SK-N-SH treated with all-trans-retinoic acid at 6 μM for 48 hours (cell line): Measurements from ENCODE around the gene TYRP1.
A peak's percentile ranks its signal among the peaks of the same experiment; 100 is the strongest.

Experiments
- ATAC-seq: fragments of 200-7000 bp; cut with Tn5 transposase; 3 replicates; pipeline ENCODE4 v1.9.1; 2020; ENCODE audit warnings: mild to moderate bottlenecking, moderate library complexity
- ARNTL ChIP-seq: fragments of 450-650 bp; formaldehyde crosslinking; IDR thresholded peaks from 2 replicates; pipeline ENCODE4 v1.5.0; 2020; ENCODE audit warnings: low read depth, mild to moderate bottlenecking, moderate library complexity, borderline replicate concordance
- BACH2 ChIP-seq: fragments of 250-450 bp; sonication (Bioruptor Pico); IDR thresholded peaks from 2 replicates; pipeline ENCODE4 v1.9.0; 2021; ENCODE audit warnings: mild to moderate bottlenecking, borderline replicate concordance
- CREB5 ChIP-seq: fragments of 250-450 bp; sonication (Bioruptor Pico); IDR thresholded peaks from 2 replicates; pipeline ENCODE4 v1.5.1; 2020; ENCODE audit warnings: low read depth, mild to moderate bottlenecking, moderate library complexity
- CSDC2 ChIP-seq: fragments of 250-450 bp; sonication (Bioruptor Pico); IDR thresholded peaks from 2 replicates; pipeline ENCODE4 v1.5.0; 2020; ENCODE audit warnings: mild to moderate bottlenecking, moderate library complexity
- ESRRG ChIP-seq: fragments of 250-450 bp; sonication (Bioruptor Pico); IDR thresholded peaks from 2 replicates; pipeline ENCODE4 v1.6.1; 2021; ENCODE audit warnings: mild to moderate bottlenecking
- GLIS3 ChIP-seq: fragments of 250-450 bp; sonication (Bioruptor Pico); IDR thresholded peaks from 2 replicates; pipeline ENCODE4 v1.5.0; 2020; ENCODE audit warnings: mild to moderate bottlenecking, moderate library complexity
- ISL1 ChIP-seq: fragments of 250-450 bp; sonication (Bioruptor Pico); IDR thresholded peaks from 2 replicates; pipeline ENCODE4 v2.1.2; 2022; ENCODE audit warnings: mild to moderate bottlenecking, moderate library complexity
- PATZ1 ChIP-seq: fragments of 250-450 bp; sonication (Bioruptor Pico); IDR thresholded peaks from 2 replicates; pipeline ENCODE4 v1.8.0; 2020; ENCODE audit warnings: mild to moderate bottlenecking, moderate library complexity, borderline replicate concordance
- POU6F1 ChIP-seq: fragments of 250-450 bp; sonication (Bioruptor Pico); IDR thresholded peaks from 2 replicates; pipeline ENCODE4 v1.8.0; 2021; ENCODE audit warnings: low read depth, mild to moderate bottlenecking, moderate library complexity, borderline replicate concordance
- PPARA ChIP-seq: fragments of 250-450 bp; sonication (Bioruptor Pico); IDR thresholded peaks from 2 replicates; pipeline ENCODE4 v1.5.0; 2020; ENCODE audit warnings: mild to moderate bottlenecking, borderline replicate concordance
- RARB ChIP-seq: fragments of 250-450 bp; sonication (Bioruptor Pico); IDR thresholded peaks from 2 replicates; pipeline ENCODE4 v1.8.0; 2021; ENCODE audit warnings: mild to moderate bottlenecking, moderate library complexity
- SNAI2 ChIP-seq: fragments of 250-450 bp; sonication (Bioruptor Pico); IDR thresholded peaks from 2 replicates; pipeline ENCODE4 v1.5.0; 2020; ENCODE audit warnings: mild to moderate bottlenecking, moderate library complexity
- TCF4 ChIP-seq: fragments of 250-450 bp; sonication (Bioruptor Pico); IDR thresholded peaks from 2 replicates; pipeline ENCODE4 v1.8.0; 2021; ENCODE audit warnings: mild to moderate bottlenecking, moderate library complexity, borderline replicate concordance
- TOX ChIP-seq: fragments of 250-450 bp; sonication (Bioruptor Pico); IDR thresholded peaks from 2 replicates; pipeline ENCODE4 v1.8.0; 2021; ENCODE audit warnings: mild to moderate bottlenecking, moderate library complexity, borderline replicate concordance
- TSHZ2 ChIP-seq: fragments of 250-450 bp; sonication (Bioruptor Pico); IDR thresholded peaks from 2 replicates; pipeline ENCODE4 v1.5.0; 2020; ENCODE audit warnings: mild to moderate bottlenecking, moderate library complexity
- ZC3H10 ChIP-seq: fragments of 250-450 bp; sonication (Bioruptor Pico); IDR thresholded peaks from 2 replicates; pipeline ENCODE4 v1.5.1; 2021; ENCODE audit warnings: mild to moderate bottlenecking, moderate library complexity
- ZFP3 ChIP-seq: fragments of 250-450 bp; sonication (Bioruptor Pico); IDR thresholded peaks from 2 replicates; pipeline ENCODE4 v1.5.0; 2020; ENCODE audit warnings: mild to moderate bottlenecking, moderate library complexity
- ZFP30 ChIP-seq: fragments of 450-650 bp; formaldehyde crosslinking; IDR thresholded peaks from 2 replicates; pipeline ENCODE4 v1.5.0; 2022; ENCODE audit warnings: mild to moderate bottlenecking, moderate library complexity
- ZNF565 ChIP-seq: fragments of 450-650 bp; formaldehyde crosslinking; conservative IDR thresholded peaks from 2 replicates; pipeline ENCODE4 v1.5.0; 2020; ENCODE audit warnings: low read depth, mild to moderate bottlenecking, moderate library complexity
- ZNF70 ChIP-seq: fragments of 450-650 bp; formaldehyde crosslinking; IDR thresholded peaks from 2 replicates; pipeline ENCODE4 v1.5.0; 2020; ENCODE audit warnings: mild to moderate bottlenecking, moderate library complexity
- ZNF8 ChIP-seq: fragments of 450-650 bp; formaldehyde crosslinking; IDR thresholded peaks from 2 replicates; pipeline ENCODE4 v1.5.0; 2020; ENCODE audit warnings: mild to moderate bottlenecking, moderate library complexity

Gene TYRP1

GRCh38 chr9:12702160-12702758 is 9.1 kb downstream of the TYRP1 start:
- ATAC-seq = peak; percentile 90
- TF ChIP-seq ISL1 (CRISPR knock-in tag) = no peak
- TF ChIP-seq BACH2 (CRISPR knock-in tag) = no peak
- TF ChIP-seq GLIS3 (CRISPR knock-in tag) = no peak
- TF ChIP-seq ZC3H10 (CRISPR knock-in tag) = no peak
- TF ChIP-seq ZFP30 = no peak
- no peak for TF ChIP-seq CSDC2 (CRISPR knock-in tag)
- no peak for TF ChIP-seq POU6F1 (CRISPR knock-in tag)
- TF ChIP-seq ZFP3 (CRISPR knock-in tag) = no peak

DNA sequence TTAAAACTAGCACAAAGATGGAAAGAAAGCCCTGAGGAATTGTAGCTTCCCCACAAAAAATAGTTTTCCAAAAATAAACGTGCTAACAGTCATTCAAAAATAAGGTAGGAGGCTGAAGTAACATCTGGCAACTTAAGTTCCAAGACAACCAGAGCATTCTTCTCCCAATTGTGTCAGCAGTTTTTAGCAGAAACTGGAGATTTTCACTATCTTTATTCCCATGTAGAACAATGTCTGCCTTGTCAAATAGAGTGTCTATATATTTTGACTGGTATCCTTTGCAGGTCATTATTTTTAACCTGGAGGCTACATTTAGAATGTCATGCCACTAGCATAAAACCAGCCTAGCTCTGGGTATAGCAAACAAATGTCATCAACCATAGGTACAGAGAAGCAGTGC is 10.8 kb downstream of the TYRP1 start:
- TF ChIP-seq ZFP30 = no peak
- TF ChIP-seq TCF4 (CRISPR knock-in tag) = no peak
- TF ChIP-seq CREB5 (CRISPR knock-in tag) = no peak
- TF ChIP-seq, all 23 proteins: peak for 0
- ATAC-seq = no peak

- no peak for ATAC-seq
- TF ChIP-seq ISL1 (CRISPR knock-in tag) = no peak
- TF ChIP-seq PATZ1 (CRISPR knock-in tag) = no peak
- no peak for TF ChIP-seq ZNF8 (CRISPR knock-in tag)
- no peak for TF ChIP-seq PPARA (CRISPR knock-in tag)
- no peak for TF ChIP-seq ZFP3 (CRISPR knock-in tag)
- no peak for TF ChIP-seq ZFP30
- TF ChIP-seq ESRRG (CRISPR knock-in tag) = no peak
- no peak for TF ChIP-seq CREB5 (CRISPR knock-in tag)
- no peak for TF ChIP-seq ARNTL (CRISPR knock-in tag)
- no peak for TF ChIP-seq ZNF565 (CRISPR knock-in tag)
- TF ChIP-seq BACH2 (CRISPR knock-in tag) = no peak
- TF ChIP-seq RARB = no peak
- TF ChIP-seq TOX (CRISPR knock-in tag) = no peak
- no peak for TF ChIP-seq ZNF70 (CRISPR knock-in tag)
- no peak for TF ChIP-seq SNAI2 (CRISPR knock-in tag)
- no peak for TF ChIP-seq ZC3H10 (CRISPR knock-in tag)
- TF ChIP-seq, all 23 proteins: peak for 0
Measured at GRCh38 chr9:12705738-12706391, 12.7 kb downstream of the TYRP1 start.

DNA sequence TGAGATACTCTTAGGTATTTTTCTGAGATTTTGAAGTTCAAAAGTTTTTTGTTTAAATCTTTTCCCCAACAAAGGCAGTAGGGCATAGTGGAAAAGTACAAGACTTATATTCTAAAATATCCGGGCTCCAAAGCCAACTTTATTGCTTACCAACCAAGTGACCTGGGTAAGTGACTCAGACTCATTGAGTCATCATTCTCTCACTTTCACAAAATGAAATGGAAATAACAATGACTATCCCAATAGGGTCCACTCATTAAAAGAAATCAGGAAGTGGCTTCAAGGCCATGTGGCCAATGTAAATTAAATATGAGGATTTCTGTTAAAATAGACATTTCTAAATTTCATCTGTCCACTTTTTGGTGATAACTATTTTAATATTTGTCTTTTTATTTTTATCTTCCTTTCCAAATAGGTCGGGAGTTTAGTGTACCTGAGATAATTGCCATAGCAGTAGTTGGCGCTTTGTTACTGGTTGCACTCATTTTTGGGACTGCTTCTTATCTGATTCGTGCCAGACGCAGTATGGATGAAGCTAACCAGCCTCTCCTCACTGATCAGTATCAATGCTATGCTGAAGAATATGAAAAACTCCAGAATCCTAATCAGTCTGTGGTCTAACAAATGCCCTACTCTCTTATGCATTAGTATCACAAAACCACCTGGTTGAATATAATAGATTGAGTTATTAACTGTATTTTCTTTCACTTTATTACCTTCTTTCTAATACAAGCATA is 15.5 kb downstream of the TYRP1 start:
- TF ChIP-seq ZNF565 (CRISPR knock-in tag) = no peak
- TF ChIP-seq BACH2 (CRISPR knock-in tag) = no peak
- TF ChIP-seq ZFP30 = no peak
- TF ChIP-seq TSHZ2 (CRISPR knock-in tag) = peak; percentile 75; the same call in 1 of the 2 replicates
- peak; percentile 86; the same call in 1 of the 2 replicates for TF ChIP-seq TCF4 (CRISPR knock-in tag)
- peak; percentile 73 for TF ChIP-seq ISL1 (CRISPR knock-in tag)
- peak; percentile 62; the same call in 1 of the 2 replicates for TF ChIP-seq TOX (CRISPR knock-in tag)
- ATAC-seq = peak; percentile 84
